Neural progenitor cell (in vitro differentiated cells): ENCODE data around the gene KIF18B. TPM values are rescaled to one million over a fixed set of nuclear protein-coding genes. Genes with fewer than 3 reads are reported as not detected.
A peak's percentile ranks its signal among the peaks of the same experiment; 100 is the strongest.

ENCODE experiments used
- DNase-seq: peaks from one replicate; pipeline ENCODE4 v3.0.0-alpha.2; 2016; ENCODE audit warnings: low spot score
- H2AFZ ChIP-seq: fragments of 200-600 bp; sonication (generic); replicated peaks from 2 replicates; pipeline ENCODE4 v1.6.1; 2016; ENCODE audit warnings: antibody characterized with exemption
- H3F3A ChIP-seq: fragments of 200-600 bp; sonication (generic); 2 replicates; pipeline ENCODE4 v1.6.1; 2016; ENCODE audit warnings: antibody characterized with exemption, low read depth
- H3K27ac ChIP-seq: fragments of 200-600 bp; sonication (generic); 2 replicates; pipeline ENCODE4 v1.5.1; 2016; ENCODE audit warnings: mild to moderate bottlenecking
- H3K27me3 ChIP-seq: fragments of 200-600 bp; sonication (generic); 2 replicates; pipeline ENCODE4 v1.6.1; 2016; ENCODE audit warnings: mild to moderate bottlenecking, moderate library complexity
- H3K36me3 ChIP-seq: fragments of 200-600 bp; sonication (generic); 2 replicates; pipeline ENCODE4 v1.5.1; 2016
- H3K4me1 ChIP-seq: fragments of 200-600 bp; sonication (generic); 2 replicates; pipeline ENCODE4 v1.6.1; 2016; ENCODE audit warnings: mixed run types
- H3K4me2 ChIP-seq: fragments of 200-600 bp; sonication (generic); 2 replicates; pipeline ENCODE4 v1.6.1; 2016
- H3K4me3 ChIP-seq: fragments of 200-600 bp; sonication (generic); 2 replicates; pipeline ENCODE4 v1.5.1; 2016
- H3K79me2 ChIP-seq: fragments of 200-600 bp; sonication (generic); 2 replicates; pipeline ENCODE4 v1.6.1; 2016; ENCODE audit warnings: low read depth
- H3K9ac ChIP-seq: fragments of 200-600 bp; sonication (generic); 2 replicates; pipeline ENCODE4 v1.6.1; 2016
- H3K9me3 ChIP-seq: fragments of 200-600 bp; sonication (generic); 2 replicates; pipeline ENCODE4 v1.5.1; 2016; ENCODE audit warnings: low read depth
- H4K20me1 ChIP-seq: fragments of 200-600 bp; sonication (generic); 2 replicates; pipeline ENCODE4 v1.6.1; 2016; ENCODE audit warnings: low read depth
- H3K27ac Mint-ChIP-seq: 3 replicates; pipeline ENCODE4 v1.8.0; 2021; ENCODE audit warnings: mixed read lengths
- H3K27me3 Mint-ChIP-seq: 2 replicates; pipeline ENCODE4 v1.8.0; 2022; ENCODE audit warnings: low read depth, mild to moderate bottlenecking, inconsistent platforms, moderate library complexity, mixed read lengths; ENCODE audit not compliant: insufficient read depth
- H3K36me3 Mint-ChIP-seq: 3 replicates; pipeline ENCODE4 v1.8.0; 2021; ENCODE audit warnings: mixed read lengths
- H3K4me1 Mint-ChIP-seq: 3 replicates; pipeline ENCODE4 v1.8.0; 2021; ENCODE audit warnings: mixed read lengths
- H3K4me3 Mint-ChIP-seq: 3 replicates; pipeline ENCODE4 v1.8.0; 2021; ENCODE audit warnings: mild to moderate bottlenecking, moderate library complexity, mixed read lengths
- H3K9me3 Mint-ChIP-seq: 3 replicates; pipeline ENCODE4 v1.8.0; 2020; ENCODE audit warnings: mixed read lengths
- EZH2 ChIP-seq: fragments of 200-600 bp; sonication (generic); IDR thresholded peaks from 2 replicates; pipeline ENCODE4 v1.6.1; 2017; ENCODE audit warnings: antibody characterized with exemption, mild to moderate bottlenecking, moderate library complexity
- EZH2phosphoT487 ChIP-seq: fragments of 200-600 bp; sonication (generic); IDR thresholded peaks from 2 replicates; pipeline ENCODE4 v1.6.1; 2017; ENCODE audit warnings: antibody characterized with exemption
- total RNA-seq: library from RNA; depleted of rRNA; stranded (reverse); fragments of >200 nt; gene quantifications from 2 replicates; pipeline ENCODE4 v1.2.3, GENCODE V29; 2015; ENCODE audit warnings: low replicate concordance
- TF ChIP-seq, protein P1 (sequence below): fragments of 200-600 bp; sonication (generic); IDR thresholded peaks from 2 replicates; pipeline ENCODE4 v1.5.1; 2017; ENCODE audit warnings: antibody characterized with exemption, mild to moderate bottlenecking

The KIF18B gene
- total RNA-seq, 1 donor from 2014 or later, result 15.1 TPM

DNA sequence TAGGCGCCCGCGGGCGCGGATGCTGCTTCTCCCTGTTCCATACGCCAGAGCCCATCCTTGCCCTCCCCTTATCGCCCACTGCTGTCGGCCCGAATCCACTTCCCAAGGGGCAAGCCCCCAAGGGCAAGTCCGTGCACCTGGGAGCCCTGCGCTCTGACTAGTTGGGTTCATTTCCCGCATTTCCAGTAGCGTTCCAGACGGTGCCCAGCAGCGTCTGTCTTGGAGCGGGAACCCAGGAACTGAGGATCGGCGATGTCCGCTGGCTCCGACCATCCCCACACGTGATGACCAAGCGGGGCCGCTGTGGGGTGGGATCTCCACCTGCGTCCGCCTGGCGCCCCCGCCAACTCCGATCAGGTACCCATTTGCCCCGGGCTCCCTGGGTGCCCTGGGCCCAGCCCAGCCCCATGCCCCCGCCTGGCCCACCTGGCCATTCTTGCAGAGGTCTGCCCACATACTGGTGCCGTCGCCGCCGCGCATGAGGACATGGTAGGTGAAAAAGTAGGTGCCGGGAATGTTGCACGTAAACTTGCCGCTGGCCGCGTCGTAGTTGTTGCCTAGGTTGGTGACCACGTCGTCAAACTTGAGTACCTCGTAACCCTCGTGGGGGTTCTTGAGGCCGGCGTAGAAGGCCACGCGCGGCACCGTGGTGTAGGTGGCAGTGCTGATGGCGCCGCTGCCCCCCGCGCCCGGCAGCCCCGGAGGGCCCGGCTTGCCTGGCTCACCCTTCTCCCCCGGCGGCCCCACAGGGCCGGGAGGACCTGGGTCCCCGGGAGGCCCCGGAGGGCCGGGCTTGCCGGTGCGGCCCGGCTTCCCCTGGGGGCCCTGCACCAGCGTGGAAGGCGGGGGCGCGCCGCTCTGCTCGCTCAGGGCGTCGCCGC lies 19.7 kb upstream of the KIF18B start:
- Histone ChIP-seq H3K27ac (no peak overlapping the region), H3F3A (peaks cover 55% of the 10 kb centered on the region), H4K20me1 (peaks cover 7% of the 10 kb centered on the region), H3K4me2 (peak overlapping the region; percentile 63), H3K4me1 (peaks cover 28% of the 10 kb centered on the region), H3K4me3 (peak overlapping the region; percentile 31), H3K9ac (no peak overlapping the region), H3K27me3 (peaks cover 83% of the 10 kb centered on the region), H3K36me3 (no peaks in the 10 kb centered on the region), H3K9me3 (no peaks in the 10 kb centered on the region), H3K79me2 (no peaks in the 10 kb centered on the region), H2AFZ (no peak overlapping the region)
- Mint-ChIP-seq H3K36me3 (no peaks in the 10 kb centered on the region), H3K4me3 (peak overlapping the region; percentile 71), H3K9me3 (no peaks in the 10 kb centered on the region), H3K27me3 (peaks cover 59% of the 10 kb centered on the region), H3K4me1 (peaks cover 33% of the 10 kb centered on the region), H3K27ac (no peak overlapping the region)
- peak; percentile 34 for DNase-seq
- TF ChIP-seq EZH2phosphoT487, result peak; percentile 98
- peak; percentile 99 for TF ChIP-seq EZH2
- TF ChIP-seq, protein P1, sequence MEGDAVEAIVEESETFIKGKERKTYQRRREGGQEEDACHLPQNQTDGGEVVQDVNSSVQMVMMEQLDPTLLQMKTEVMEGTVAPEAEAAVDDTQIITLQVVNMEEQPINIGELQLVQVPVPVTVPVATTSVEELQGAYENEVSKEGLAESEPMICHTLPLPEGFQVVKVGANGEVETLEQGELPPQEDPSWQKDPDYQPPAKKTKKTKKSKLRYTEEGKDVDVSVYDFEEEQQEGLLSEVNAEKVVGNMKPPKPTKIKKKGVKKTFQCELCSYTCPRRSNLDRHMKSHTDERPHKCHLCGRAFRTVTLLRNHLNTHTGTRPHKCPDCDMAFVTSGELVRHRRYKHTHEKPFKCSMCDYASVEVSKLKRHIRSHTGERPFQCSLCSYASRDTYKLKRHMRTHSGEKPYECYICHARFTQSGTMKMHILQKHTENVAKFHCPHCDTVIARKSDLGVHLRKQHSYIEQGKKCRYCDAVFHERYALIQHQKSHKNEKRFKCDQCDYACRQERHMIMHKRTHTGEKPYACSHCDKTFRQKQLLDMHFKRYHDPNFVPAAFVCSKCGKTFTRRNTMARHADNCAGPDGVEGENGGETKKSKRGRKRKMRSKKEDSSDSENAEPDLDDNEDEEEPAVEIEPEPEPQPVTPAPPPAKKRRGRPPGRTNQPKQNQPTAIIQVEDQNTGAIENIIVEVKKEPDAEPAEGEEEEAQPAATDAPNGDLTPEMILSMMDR, result no peak

DNA sequence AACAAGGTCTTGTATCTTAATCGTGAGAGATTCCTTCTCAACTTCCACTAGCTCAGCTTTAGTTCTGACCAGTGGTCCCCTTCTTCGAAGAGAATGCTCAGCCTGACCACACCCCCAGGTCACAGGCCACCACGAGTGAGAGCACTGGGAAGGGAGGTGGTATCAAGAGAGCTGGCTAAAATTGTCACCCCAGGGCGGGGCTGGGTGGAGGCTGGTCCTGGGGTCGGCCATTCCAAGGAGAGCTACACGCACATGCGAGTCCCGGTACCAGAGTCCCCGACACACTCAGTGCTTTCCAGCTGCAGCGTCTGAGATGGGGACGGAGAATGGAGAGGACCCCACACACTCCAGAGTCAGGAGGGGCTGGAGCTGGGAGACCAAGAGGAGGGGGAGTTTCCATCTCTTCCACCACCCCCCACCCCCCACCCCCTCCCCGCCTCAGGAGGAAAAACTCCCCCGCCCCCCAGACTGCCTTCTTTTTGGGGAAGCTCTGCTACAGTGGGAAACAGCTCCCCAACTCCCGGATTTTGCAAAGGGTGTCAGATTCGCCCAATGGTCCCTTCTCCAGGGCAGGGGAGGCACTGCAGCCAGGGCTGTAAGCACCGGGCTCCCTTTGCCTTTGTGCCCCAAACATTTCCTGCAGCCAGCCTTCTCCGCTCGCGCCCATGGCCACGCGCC lies 18.9 kb upstream of the KIF18B start:
- no peak for TF ChIP-seq EZH2
- no peak for TF ChIP-seq EZH2phosphoT487
- TF ChIP-seq, protein P1, result no peak
- peaks cover 48% of the 10 kb centered on the region for H3F3A ChIP-seq
- peaks cover 55% of the 10 kb centered on the region for H3K27me3 Mint-ChIP-seq
- peaks cover 75% of the 10 kb centered on the region for H3K27me3 ChIP-seq
- peak overlapping the region; percentile 31 for H3K4me3 ChIP-seq
- no peaks in the 10 kb centered on the region for H3K79me2 ChIP-seq
- H3K27ac ChIP-seq, result no peak overlapping the region
- H3K9me3 Mint-ChIP-seq, result no peaks in the 10 kb centered on the region
- no peaks in the 10 kb centered on the region for H3K36me3 ChIP-seq
- H3K4me3 Mint-ChIP-seq, result peak overlapping the region; percentile 71
- H2AFZ ChIP-seq, result no peak overlapping the region
- no peak overlapping the region for H3K9ac ChIP-seq
- H3K36me3 Mint-ChIP-seq, result no peaks in the 10 kb centered on the region
- H3K4me2 ChIP-seq, result peak overlapping the region; percentile 63
- peak; percentile 24 for DNase-seq
- H3K4me1 Mint-ChIP-seq, result peaks cover 29% of the 10 kb centered on the region
- H3K4me1 ChIP-seq, result peaks cover 24% of the 10 kb centered on the region
- no peak overlapping the region for H3K27ac Mint-ChIP-seq
- no peaks in the 10 kb centered on the region for H3K9me3 ChIP-seq
- H4K20me1 ChIP-seq, result peaks cover 7% of the 10 kb centered on the region

DNA sequence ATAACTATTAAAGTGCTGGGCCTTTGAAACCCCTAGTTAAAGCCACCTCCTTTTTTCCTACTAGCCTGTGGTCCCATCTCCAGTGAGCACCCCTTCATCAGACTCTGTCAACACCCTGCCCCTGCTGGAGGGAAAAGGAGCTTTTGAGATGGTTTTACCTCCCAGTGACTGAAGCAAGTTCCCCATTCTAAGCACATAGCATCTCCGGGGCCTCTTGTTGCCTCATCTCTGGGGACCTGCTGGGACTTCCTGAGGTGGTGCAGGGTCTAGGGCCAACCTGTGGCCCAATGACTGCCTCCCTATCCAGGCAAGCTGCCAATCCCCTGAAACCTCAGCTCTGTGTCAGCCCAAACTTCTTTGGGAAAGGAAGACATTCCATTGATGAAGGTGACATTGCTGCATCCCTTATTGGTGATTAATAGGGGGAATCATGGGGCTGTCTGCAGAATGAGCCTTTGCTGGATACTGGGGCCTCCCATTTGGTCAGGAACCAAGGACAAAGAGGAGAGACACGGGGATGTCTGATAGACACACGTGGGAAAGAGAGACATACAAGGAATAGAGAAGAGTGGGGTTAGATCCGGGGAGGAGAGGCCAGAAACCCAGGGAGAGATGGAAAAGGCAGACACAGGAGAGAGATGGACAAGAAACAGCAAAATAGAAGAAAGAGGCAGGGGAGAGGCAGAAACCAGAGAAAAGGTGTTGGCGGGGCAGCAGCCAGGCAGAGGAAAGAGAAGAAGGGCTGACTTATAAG lies 18.1 kb upstream of the KIF18B start:
- Histone ChIP-seq H3K4me2 (no peak overlapping the region), H3K27ac (no peak overlapping the region)
- no peaks in the 10 kb centered on the region for H3K9me3 Mint-ChIP-seq

More for the DNA sequence above, 18.1 kb upstream of the KIF18B start:
- Histone ChIP-seq H3K79me2 (no peaks in the 10 kb centered on the region), H3K36me3 (no peaks in the 10 kb centered on the region), H3K9me3 (no peaks in the 10 kb centered on the region), H3F3A (peaks cover 39% of the 10 kb centered on the region), H4K20me1 (peaks cover 7% of the 10 kb centered on the region), H2AFZ (no peak overlapping the region), H3K9ac (no peak overlapping the region), H3K27me3 (peaks cover 67% of the 10 kb centered on the region), H3K4me1 (peaks cover 21% of the 10 kb centered on the region), H3K4me3 (no peak overlapping the region)
- TF ChIP-seq EZH2, result no peak
- TF ChIP-seq, protein P1, result no peak
- Mint-ChIP-seq H3K27ac (no peak overlapping the region), H3K27me3 (peaks cover 55% of the 10 kb centered on the region), H3K4me1 (peaks cover 29% of the 10 kb centered on the region), H3K36me3 (no peaks in the 10 kb centered on the region), H3K4me3 (peak overlapping the region; percentile 1)
- DNase-seq, result no peak
